ENCODE results near the gene BCL7B.

- TF ChIP-seq POLR2A (IDR thresholded peaks at IDR 0.05; ENCODE audit: low read length), result no peak
- no peak for TF ChIP-seq GATA1 (IDR thresholded peaks at IDR 0.05; ENCODE audit: low read depth, low read length)
Measured at GRCh38 chr7:73532224-73532623, 25.3 kb downstream of the BCL7B start.

Data from erythroblast (primary cell).